Loucy (cell line): ENCODE results near the gene RYR2.

Experiments used
- H2AFZ ChIP-seq: fragments of 200-600 bp; sonication (generic); 2 replicates; pipeline ENCODE4 v1.6.0; 2016; ENCODE audit warnings: antibody characterized with exemption, mild to moderate bottlenecking, low read length, moderate library complexity
- H3F3A ChIP-seq: fragments of 200-600 bp; 2 replicates; pipeline ENCODE4 v1.6.0; 2016; ENCODE audit warnings: antibody characterized with exemption, low read depth, mild to moderate bottlenecking
- H3K27me3 ChIP-seq: fragments of 200-600 bp; sonication (generic); 2 replicates; pipeline ENCODE4 v1.6.1; 2014; ENCODE audit warnings: low read length, mild to moderate bottlenecking; ENCODE audit not compliant: insufficient read depth, poor library complexity, severe bottlenecking
- H3K36me3 ChIP-seq: fragments of 200-600 bp; sonication (generic); 2 replicates; pipeline ENCODE4 v1.6.1; 2016; ENCODE audit warnings: low read length; ENCODE audit not compliant: insufficient read depth
- H3K4me1 ChIP-seq: fragments of 200-600 bp; sonication (generic); 2 replicates; pipeline ENCODE4 v1.5.1; 2014; ENCODE audit warnings: low read length, mild to moderate bottlenecking; ENCODE audit not compliant: insufficient read depth, poor library complexity, severe bottlenecking
- H3K4me2 ChIP-seq: fragments of 200-600 bp; sonication (generic); 2 replicates; pipeline ENCODE4 v1.6.0; 2014; ENCODE audit warnings: antibody characterized with exemption, low read length, low read depth, mild to moderate bottlenecking; ENCODE audit not compliant: poor library complexity, severe bottlenecking
- H3K4me3 ChIP-seq: fragments of 200-600 bp; sonication (generic); 2 replicates; pipeline ENCODE4 v1.5.1; 2014; ENCODE audit warnings: low read length, mild to moderate bottlenecking, mixed read lengths; ENCODE audit not compliant: poor library complexity, severe bottlenecking
- H3K79me2 ChIP-seq: fragments of 200-600 bp; sonication (generic); 2 replicates; pipeline ENCODE4 v1.6.1; 2014; ENCODE audit warnings: low read length; ENCODE audit not compliant: insufficient read depth
- H3K9ac ChIP-seq: fragments of 200-600 bp; sonication (generic); 2 replicates; pipeline ENCODE4 v1.6.0; 2014; ENCODE audit warnings: mild to moderate bottlenecking, low read depth, low read length, moderate library complexity; ENCODE audit not compliant: poor library complexity, severe bottlenecking
- H3K9me2 ChIP-seq: fragments of 200-600 bp; sonication (generic); replicated peaks from 2 replicates; pipeline ENCODE4 v1.6.1; 2016; ENCODE audit warnings: low read depth, low read length, mixed read lengths
- H3K9me3 ChIP-seq: fragments of 200-600 bp; sonication (generic); 2 replicates; pipeline ENCODE4 v1.6.1; 2014; ENCODE audit warnings: mild to moderate bottlenecking, antibody characterized with exemption, low read length, low read depth; ENCODE audit not compliant: insufficient read depth
- H4K20me1 ChIP-seq: fragments of 200-600 bp; sonication (generic); 2 replicates; pipeline ENCODE4 v1.6.0; 2014; ENCODE audit warnings: antibody characterized with exemption, low read length, mild to moderate bottlenecking; ENCODE audit not compliant: insufficient read depth, poor library complexity, severe bottlenecking
- CTCF ChIP-seq: fragments of 200-600 bp; sonication (generic); conservative IDR thresholded peaks from 2 replicates; pipeline ENCODE4 v1.5.1; 2014; ENCODE audit warnings: mild to moderate bottlenecking, antibody characterized with exemption, low read length
- EZH2phosphoT487 ChIP-seq: fragments of 200-600 bp; IDR thresholded peaks from 2 replicates; pipeline ENCODE4 v1.6.1; 2018; ENCODE audit warnings: antibody characterized with exemption, mild to moderate bottlenecking, moderate library complexity, borderline replicate concordance

The RYR2 gene

DNA sequence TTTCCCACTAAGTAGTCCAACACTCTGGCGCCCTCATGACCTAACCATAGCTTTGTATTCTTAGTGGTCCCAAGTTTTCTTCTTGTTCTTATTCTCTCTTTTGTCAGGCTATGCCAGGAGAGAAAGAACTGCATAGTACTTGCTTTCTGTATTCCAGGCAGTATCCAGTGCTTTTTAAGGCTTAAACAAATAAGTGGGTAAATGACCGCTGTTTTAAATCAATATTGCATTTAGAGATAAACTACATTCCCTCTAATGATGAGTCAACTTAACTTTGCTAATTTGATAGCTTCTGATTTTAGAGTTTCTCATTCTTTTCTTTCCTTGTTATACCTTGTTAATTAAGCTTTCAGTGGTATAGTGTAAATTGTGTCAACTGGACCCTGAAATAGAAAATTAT is 709.1 kb downstream of the RYR2 start:
- Histone ChIP-seq H3K9me3 (no peaks in the 10 kb centered on the region), H3K4me1 (no peaks in the 10 kb centered on the region)
- TF ChIP-seq EZH2phosphoT487 (no peak), CTCF (no peak)

DNA sequence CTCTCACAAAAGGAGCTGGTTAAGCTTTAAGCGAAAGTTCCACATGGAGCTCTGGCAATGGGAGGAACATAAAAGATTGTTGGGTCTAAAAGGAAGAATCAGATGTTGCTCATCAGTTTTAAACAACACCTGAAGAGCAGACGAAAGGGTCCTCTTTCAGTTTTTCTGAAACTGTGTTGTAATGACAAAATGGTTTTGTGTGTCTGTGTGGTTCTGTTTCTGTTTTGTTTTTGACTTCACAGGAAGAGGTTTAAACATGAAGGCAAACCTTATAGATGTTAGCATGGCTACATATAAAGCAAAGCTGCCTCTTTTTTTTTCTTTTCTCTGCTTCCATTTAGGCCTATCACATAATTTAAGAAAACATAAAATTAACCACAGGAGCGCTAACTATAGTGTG is 712.6 kb downstream of the RYR2 start:
- H3K4me2 ChIP-seq, result no peak overlapping the region
- TF ChIP-seq EZH2phosphoT487 (no peak), CTCF (no peak)
- H3K4me3 ChIP-seq, result no peak overlapping the region
- no peaks in the 10 kb centered on the region for H3K36me3 ChIP-seq
- no peaks in the 10 kb centered on the region for H3K9me3 ChIP-seq
- no peak overlapping the region for H3K9ac ChIP-seq
- H3F3A ChIP-seq, result no peaks in the 10 kb centered on the region
- H3K4me1 ChIP-seq, result no peaks in the 10 kb centered on the region
- no peaks in the 10 kb centered on the region for H3K79me2 ChIP-seq
- H4K20me1 ChIP-seq, result no peaks in the 10 kb centered on the region
- H3K9me2 ChIP-seq, result no peaks in the 10 kb centered on the region
- H2AFZ ChIP-seq, result no peak overlapping the region
- no peaks in the 10 kb centered on the region for H3K27me3 ChIP-seq

More for the DNA sequence above, 709.1 kb downstream of the RYR2 start:
- H3K4me2 ChIP-seq, result no peak overlapping the region
- no peak overlapping the region for H3K9ac ChIP-seq
- H3K9me2 ChIP-seq, result no peaks in the 10 kb centered on the region
- no peaks in the 10 kb centered on the region for H3K27me3 ChIP-seq
- H3K79me2 ChIP-seq, result no peaks in the 10 kb centered on the region
- H2AFZ ChIP-seq, result no peak overlapping the region
- no peaks in the 10 kb centered on the region for H3K36me3 ChIP-seq
- H3K4me3 ChIP-seq, result no peak overlapping the region
- no peaks in the 10 kb centered on the region for H4K20me1 ChIP-seq
- H3F3A ChIP-seq, result no peaks in the 10 kb centered on the region

- H3K4me2 ChIP-seq, result no peak overlapping the region
- no peaks in the 10 kb centered on the region for H3K4me1 ChIP-seq
- no peaks in the 10 kb centered on the region for H3K9me3 ChIP-seq
- no peak for TF ChIP-seq CTCF
- no peak for TF ChIP-seq EZH2phosphoT487
- H3K79me2 ChIP-seq, result no peaks in the 10 kb centered on the region
- no peaks in the 10 kb centered on the region for H3K27me3 ChIP-seq
- no peak overlapping the region for H3K9ac ChIP-seq
- H3F3A ChIP-seq, result no peaks in the 10 kb centered on the region
- H4K20me1 ChIP-seq, result no peaks in the 10 kb centered on the region
- no peaks in the 10 kb centered on the region for H3K9me2 ChIP-seq
- H2AFZ ChIP-seq, result no peak overlapping the region
- H3K4me3 ChIP-seq, result no peak overlapping the region
- no peaks in the 10 kb centered on the region for H3K36me3 ChIP-seq
Measured at GRCh38 chr1:237756304-237756967, 714.5 kb downstream of the RYR2 start.
